HG03457 (cell line): ENCODE data around the gene KCNJ1.
A peak's percentile ranks its signal among the peaks of the same experiment; 100 is the strongest.

Experiments
- ATAC-seq: cut with Tn5 transposase; IDR thresholded peaks from one replicate; pipeline ENCODE4 v1.9.1; 2021; ENCODE audit warnings: moderate number of reproducible peaks; ENCODE audit not compliant: unreplicated experiment

KCNJ1 gene

DNA sequence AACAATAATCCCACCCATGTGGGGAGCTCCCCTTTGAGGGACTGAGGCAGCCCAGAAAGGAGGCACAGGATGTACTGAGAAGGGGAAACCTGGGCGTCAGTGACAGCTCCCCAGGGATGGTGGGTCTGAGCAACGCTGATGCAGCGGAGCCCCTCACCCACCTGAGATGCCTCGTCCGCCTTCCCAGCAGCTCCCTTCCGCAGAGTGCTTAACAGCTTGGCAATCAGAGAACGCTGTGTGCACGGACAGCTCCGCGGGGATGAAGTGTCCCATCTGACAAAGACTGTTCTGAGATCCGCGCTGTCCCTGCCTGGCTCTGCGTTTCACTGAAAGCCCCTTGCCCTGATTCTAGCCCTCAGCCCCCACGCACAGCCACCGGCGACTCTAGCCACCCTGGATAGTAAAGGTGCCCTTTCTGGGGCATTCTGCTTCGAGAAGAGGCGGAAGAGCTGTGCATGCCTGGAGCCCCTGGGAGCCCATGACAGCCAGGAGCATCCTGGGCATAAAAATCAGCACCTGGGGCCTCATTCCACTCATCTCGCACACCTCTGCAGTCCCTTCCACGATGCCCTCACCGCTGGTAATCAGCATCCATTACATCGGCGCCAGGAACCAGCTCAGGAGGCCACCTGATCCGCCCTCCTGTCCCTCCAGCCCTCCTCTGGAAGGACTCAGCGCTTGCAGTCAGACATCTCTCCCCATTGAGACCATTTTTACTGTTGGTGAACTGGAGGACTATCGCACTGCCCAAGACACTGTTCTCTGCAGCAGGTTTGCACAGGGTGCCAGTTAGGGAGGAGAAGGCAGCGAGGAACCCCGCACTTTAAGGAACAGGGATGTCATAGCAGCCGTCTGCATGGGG lies 34.8 kb upstream of the KCNJ1 start:
- no peak for ATAC-seq

DNA sequence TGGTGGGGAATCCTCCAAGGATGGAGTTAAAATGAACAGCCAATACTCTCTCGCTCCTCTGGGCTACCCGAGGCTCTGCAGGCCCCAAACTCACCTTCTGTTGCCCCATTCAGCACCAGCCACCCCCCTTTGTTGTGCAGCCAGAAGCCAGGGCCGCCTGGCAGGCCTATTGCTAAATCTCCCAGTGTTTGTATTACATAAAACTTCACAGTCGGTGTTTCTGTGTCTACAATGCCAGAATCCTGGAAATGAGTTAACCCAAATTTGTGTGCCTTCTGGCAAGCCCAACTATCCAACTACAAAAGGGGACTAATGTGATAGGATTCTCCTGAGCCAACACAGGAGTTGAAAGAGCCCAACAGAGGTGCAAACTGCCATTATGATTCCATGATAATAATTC lies 33.4 kb upstream of the KCNJ1 start:
- no peak for ATAC-seq

DNA sequence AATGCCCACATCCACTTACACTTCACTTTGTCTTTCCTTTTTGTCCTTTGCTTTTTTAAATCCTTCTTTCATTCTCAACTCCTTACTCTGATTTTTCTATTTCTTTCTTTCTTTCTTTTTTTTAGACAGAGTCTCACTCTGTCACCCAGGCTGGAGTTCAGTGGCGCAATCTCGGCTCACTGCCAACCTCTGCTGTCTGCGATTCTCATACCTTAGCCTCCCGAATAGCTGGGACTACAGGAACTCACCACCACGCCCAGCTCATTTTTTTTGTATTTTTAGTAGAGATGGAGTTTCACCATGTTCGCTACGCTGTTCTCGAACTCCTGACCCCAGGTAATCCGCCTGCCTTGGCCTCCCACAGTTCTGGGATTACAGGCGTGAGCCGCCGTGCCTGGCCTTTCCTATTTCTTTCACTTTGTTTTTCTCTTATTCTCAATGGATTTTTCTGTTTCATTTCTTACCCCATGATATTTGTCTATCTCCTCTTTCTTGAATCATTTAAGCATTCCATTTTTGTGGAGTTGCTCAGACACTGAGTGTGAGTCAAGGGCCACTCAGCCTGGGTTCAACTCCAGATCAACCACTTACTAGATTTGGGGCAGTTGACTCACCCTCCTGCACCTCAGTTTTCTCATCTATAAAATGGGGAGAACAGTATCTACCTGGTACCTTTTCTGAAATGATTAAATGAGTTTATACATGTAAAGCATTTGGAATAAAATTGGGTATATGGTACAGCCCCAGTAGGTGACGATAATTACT lies 31.7 kb upstream of the KCNJ1 start:
- no peak for ATAC-seq

DNA sequence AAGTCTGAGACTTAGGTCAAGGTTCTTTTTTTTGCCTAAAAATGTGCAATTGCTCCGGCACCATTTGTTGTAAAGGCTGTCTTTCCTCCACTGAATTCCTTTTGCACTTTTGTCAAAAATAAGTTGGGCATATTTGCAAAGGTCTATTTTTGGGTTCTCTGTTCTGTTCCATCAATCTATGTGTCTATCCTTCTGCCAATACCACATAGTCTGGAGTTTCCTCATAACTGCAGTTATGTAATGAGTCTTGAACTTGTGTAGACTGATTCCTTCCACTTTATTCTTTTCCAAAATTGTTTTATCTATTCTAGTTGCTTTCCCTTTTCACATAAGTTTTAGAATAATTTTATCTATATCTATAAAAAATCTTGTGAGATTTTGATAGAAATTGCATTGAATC lies 30.7 kb upstream of the KCNJ1 start:
- ATAC-seq: no peak

DNA sequence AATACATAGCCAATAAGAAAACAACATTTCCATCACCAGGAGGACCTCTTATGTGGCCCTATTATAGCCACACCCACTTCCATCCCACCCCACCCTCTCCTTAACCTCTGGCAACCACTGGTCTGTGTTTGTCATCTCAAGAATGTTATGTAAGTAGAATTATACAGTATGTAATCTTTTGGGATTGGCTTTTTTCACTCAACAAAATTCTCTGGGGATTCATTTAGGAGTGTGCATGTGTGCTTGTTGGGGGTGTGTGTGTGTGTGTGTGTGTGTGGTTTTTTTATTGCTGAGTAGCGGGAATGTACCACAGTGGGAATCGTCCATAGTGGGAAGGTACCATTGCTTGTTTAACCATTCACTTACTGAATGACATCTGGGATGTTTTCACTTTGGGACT lies 29.3 kb upstream of the KCNJ1 start:
- ATAC-seq: no peak

DNA sequence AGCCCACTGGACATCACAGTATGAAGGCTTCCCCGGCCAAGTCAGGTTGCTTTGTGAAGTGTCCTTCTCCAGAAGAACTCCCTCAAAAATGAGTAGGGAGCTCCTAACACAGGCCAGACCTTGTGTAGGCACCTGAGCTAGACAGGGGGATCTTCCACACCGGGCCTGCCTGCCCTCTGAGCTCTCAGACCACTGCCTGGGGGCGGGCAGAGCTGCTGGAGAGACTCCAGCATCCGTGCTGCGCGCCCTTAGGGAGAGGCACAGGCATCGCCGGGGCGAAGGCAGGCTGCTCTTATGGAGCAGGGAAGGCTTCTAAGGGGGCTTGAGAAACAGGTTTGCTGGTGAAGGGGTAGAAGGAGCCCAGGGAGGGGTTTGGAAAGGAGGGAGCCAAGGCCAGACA lies 28.4 kb upstream of the KCNJ1 start:
- no peak for ATAC-seq

DNA sequence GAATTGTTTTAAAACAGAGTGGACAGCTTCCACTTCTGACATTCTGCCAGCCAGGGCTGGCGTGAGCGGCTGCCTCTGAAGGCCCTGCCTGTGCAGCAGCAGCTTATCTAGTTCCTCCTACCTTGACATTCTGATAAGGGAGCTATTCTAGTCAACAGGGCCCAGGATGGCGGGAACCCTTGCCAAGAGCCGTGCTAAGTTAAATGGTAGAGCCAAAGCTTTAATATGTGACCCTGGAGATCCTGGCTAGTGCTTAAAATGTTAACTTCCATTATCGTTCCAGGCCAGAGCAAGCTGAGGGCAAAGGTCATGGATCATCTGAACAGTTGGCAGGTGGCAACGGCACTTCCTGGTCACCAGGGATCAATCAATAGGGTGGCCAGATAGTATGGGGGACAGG lies 27.6 kb upstream of the KCNJ1 start:
- no peak for ATAC-seq

DNA sequence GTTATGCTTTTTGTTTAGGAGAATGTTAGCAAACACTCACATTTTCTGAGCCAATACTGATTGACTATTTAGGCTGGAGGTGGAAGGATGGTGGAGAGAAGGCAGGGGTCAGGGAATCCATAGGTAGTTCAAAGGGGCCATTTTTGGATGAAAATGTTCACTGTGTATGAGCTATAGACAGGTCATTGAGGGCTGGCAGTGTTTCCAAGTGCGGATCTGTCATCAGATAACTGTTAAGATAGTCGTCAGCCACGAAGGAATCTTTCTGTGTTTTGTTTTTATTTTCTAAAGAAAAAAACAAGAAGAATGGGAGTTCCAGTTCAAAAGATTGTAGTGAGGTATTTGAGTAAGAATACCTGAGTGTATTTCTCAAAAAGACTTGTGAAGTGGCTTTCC lies 27.2 kb upstream of the KCNJ1 start:
- ATAC-seq: no peak

DNA sequence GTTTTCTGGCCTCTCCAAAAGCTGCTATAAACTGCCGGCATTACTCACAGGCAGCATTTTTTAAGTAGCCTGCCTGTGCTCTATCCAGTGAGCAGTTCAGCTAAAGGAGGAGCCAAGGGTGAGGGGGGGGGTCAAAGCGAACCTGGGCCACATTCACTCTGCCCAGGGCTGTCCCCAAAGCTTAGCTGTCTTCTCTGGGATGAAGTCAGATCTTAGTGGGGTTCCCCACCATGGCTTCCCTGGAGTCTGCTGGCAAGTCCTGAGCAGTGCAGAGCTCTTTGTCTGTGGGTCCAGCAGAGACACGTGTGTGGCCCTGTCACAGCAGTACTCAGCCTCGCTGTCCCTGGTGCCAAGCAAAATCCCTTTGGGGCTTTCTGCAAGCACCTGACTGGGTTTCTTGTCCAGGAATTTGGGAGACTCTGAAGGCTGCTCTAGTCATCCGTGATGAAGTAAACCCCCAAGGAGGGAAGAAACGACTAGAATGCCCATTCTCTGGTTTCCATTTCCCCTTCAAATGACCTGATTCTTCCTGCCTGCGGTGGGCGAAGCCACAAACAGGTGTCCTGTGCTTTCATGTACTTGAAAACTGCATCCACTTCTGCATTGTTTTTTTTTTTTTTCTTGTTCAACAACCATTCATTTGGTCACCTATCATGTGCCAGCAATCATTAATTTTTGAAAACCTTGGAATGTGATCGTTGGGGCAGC lies 26.6 kb upstream of the KCNJ1 start:
- peak; percentile 62 for ATAC-seq

DNA sequence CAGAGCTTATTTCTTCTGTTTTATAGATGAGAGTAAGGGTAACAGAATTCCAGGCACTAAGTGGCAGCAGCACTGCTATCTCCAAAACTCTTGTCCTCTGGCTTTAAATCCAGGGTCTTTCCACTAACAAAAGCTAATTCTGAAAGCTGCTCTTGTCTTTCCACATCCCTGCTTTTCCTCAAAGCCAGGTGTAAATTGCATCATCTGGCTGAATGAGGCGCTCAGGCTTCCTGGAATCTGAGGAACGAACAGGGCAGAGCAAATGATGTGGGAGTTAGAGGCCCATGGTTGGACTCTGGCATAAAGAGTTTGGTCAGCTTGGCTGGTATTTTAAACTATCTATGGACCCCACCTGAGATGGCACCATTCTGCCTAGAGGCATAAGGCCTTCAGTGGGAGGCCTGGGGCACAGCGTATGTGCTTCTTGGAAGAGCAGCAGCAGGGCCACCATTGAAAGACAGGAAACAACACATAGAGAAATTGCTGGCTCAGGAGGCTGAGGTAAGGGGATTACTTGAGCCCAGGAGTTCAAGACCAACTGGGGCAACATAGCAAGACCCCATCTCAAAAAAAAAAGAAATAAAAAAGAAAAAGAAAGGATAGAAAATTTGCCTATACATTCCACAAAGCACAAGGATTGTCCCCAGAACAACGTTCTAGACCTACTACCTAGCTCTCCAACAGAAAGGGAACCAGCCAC lies 25.9 kb upstream of the KCNJ1 start:
- no peak for ATAC-seq

DNA sequence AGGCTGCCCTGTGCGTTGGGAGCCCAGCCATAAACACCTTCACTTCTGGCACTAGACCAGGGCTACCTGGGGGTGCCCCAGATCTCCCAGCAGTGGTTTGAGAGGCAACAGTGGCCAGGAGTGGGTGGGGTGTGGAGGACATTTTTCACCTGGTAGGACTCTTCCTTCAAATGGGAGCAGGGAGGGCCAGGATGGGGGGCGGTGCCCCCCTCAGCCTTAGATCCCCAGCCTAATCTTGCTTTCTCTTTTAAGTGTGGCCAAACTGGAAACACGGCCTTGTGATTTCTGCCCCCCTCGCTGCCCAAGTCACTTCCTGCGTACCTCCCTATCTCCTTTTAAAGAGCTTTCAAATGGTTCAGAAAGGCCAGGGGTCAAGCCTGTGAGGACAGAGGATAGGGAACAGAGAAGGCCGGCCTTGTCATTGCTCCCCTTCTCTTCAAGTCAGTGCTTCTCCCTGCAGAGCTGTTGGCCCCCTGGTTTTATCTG lies 24.9 kb upstream of the KCNJ1 start:
- no peak for ATAC-seq

DNA sequence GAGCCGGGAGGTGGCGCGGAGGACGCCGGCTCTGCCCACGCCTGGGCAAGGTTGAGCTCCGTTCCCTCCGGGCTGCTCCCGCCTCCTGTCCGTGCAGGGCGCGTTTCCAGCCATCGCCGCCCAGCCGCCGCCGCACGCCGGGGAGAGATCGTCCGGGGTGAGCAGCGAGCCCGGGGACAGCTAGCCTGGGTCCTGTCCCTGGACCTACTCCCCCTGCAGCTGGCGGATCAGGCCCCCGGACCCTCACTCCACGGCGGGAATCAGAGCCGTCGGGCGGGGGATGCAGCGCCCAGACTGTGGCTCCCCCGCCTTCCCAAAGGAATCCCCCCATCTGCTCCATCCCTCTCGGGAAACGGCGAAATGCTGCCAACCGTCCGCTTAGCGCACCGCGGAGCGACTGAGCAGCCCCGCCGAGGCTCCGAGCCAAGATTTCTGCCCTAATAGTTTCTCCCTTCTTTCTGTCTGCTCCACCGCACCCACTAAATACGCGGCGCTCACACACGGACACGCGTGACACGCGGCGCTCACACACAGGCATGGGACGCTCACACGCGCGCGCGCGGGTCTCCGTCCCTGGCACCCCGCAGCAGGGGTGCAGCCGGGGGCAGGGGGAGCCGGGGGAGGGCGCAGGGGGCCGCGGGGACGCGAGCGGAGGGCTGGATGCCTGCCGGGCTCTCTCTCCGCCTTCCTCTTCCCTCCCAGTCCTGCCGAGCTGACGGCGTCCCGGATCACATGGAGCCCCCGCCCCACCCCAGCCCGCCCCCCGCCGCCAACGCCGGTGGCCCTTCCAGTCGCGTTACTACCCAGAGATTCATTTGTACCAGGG lies 23.7 kb upstream of the KCNJ1 start, which contains the start of gene KCNJ5:
KCNJ5 (plus strand) TSS at position 814 of the 826 bp plus-strand sequence. CDS start 19,918 bp downstream, outside the sequence.
- no peak for ATAC-seq

DNA sequence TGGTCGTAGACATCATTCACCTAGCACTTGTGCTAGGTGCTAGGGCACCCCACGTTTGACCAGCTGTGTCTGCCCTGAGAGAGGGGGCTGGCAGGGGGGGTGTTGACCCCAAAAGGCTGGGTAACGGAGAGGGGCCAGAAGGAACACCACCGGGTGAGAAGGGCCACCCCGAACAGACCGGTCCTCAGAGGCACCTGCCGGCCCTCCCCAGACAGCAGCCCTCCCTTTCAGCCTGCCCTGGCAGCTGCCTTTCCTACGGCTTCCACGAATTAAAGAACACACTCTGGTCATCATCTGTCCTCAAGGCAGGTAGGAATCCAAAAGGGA lies 23.1 kb upstream of the KCNJ1 start:
- no peak for ATAC-seq

DNA sequence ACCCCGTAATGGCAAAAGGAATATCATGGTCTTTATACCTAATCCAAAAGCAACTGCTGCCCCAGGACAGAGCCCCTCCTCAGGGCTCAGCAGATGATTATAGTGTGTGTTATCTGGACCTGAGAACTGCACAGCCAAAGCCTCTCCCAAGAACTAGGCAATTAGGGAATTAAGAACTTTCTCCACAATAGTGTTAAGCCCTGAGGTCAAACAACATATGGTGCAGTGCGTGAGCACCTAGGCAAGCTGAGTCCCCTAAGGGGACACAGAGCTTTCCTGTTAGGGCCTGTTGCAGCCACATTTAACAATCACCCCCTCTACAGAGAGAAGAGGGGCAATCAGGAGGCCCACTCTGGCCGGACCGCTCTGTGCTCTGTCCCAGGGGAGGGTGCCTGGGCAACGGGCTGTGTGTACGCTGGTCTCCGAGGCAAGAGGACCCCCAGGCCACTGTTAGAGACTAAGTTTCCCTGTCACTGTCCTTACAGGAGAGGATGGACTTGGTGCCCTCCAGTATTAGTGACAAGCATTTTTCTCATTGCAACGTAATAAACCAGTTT lies 22.6 kb upstream of the KCNJ1 start:
- no peak for ATAC-seq

DNA sequence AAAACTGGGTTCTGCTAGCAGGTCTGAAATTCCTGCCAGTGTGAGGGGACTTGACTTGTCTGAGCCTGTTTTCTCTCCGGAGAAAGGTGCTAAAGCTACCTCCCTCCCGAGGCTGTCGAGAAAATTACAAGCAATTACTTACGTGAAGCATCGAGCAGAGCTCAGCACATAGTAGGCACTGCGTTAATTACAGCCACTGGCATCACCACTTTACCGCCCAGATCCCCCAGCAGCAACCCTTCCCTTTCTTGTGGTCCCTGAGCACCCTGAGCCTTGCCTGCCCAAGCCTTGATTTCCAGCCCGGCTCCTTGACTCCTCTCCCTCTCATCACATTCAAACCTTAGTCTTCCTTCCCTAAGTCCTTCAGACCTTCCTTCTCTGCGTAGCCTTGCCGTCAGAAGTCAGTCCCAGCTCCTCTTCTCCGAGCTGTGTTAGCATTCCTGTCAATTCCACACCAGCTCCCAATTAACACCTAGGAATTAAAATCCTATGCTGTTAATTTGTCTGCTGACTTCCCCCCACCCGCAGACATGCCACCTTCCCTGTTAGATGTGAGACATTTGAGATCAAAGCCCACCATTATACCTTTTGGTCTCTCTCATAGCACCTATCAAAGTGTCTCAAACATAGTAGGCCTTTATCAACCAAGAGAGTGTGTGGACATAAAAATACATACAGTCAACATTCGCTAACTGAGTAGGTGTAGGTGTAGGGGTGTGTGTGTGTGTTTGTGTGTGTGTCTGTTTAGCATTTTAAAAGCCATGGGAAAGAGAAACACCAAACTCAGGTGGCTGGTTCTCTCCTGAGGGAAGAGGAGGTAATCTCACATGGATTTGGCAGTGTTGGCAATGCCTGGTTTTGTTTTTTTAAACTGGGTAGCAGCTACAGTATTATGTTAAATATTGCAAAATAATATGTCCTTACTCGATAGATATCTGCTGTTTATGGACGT lies 21.2 kb upstream of the KCNJ1 start:
- no peak for ATAC-seq

DNA sequence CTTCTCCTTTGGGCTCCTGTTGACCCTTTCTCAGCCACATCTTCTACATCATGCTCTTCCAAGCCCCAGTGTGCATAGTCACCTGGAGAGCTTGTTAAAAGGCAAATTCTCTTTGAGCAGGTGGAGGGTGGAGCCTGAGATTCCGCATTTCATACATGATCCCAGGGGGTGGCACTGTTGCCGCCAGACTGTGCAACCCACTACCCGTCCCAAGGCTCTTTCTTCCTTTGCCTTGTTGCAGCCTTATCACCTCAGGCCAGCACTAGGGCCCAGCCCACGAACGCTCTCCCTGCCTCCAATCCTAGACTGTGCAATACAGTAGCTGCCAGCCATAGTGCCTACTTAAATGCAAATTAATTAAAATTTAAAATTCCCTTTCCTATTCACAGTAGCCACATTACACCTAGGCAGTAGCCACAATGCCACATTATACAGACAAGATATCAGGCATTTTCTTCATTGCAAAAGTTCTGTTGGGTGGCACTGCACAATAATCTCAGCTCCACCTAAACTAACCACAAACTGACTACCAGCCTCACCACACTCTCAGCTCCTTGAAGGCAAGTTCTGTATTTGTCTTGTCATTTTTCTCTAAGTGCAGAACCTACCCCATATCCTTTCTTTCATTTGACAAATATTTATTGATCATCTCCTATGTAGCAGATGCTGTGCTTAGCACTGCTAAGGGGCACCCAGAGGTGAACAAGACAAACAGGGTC lies 19.5 kb upstream of the KCNJ1 start:
- no peak for ATAC-seq

DNA sequence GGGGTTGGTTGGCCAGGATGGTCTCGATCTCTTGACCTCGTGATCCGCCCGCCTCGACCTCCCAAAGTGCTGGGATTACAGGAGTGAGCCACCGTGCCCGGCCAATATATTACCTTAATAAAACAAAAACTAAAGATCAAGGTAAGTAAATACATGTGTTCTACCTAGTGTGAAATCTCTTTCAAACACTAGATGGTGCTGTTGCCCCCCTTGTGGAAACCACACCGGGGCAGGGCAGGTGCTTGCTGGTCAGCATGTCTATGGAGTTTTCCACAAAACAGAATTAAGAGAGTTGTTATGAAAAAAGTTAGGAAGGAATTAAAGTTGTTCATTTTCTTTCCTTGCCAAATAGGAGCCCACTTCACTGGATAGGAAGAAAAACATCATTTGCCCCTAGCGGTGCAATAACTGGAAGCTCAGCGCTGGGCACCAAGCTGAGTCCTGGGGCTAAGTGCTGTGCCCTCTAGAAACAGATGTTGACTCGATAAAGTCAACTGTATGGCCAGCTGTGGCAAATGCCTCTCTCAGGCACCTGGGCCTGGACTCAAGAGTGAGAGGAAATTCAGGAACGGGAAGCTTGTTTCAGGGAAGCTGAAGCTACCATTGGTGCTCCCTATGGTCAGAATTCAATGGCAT lies 17.7 kb upstream of the KCNJ1 start:
- ATAC-seq: peak; percentile 69

DNA sequence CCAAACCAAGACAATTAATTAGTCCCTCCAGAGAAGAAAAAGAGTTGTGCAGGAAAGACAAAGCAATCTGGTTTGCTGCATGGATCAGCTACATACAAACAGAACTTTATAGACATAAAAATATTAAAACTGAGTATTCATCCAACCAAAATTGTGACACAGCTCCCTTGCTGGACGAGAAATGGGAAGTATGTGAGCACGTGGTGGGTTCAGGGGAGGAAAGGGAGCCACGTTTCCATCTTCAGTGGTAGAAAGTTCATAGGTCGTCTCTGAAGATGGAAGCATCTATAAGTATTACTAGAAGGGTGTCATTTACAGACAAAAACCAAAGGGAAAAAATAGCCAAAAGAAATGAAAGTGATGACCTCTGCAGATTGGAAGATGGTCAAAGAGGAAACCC lies 17.0 kb upstream of the KCNJ1 start:
- no peak for ATAC-seq
